Measurements from ENCODE around the gene MAN2C1.

DNA sequence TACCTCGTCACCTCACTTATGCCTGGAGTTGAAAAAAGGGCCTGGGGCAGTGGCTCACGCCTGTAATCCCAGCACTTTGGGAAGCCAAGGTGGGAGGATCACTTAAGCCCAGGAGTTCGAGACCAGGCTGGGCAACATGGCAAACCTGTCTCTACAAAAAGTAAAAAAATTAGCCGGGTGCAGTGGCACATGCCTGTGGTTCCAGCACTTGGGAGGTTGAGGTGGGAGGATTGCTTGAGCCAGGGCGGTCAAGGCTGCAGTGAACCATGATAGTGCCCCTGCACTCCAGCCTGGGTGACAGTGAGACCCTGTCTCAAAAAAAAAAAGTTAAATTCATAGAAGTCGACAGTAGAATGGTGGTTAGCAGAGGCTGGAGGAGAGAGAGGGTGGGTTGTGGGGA, 26.2 kb downstream of the MAN2C1 start:
- no peak for TF ChIP-seq CTCF (IDR thresholded peaks at IDR 0.05)
- no peak for TF ChIP-seq POLR2A (IDR thresholded peaks at IDR 0.05)
